Nephron progenitor cell (in vitro differentiated cells): ENCODE measurements around the gene FOXI2.

Source experiments
- DNase-seq: peaks from one replicate; pipeline ENCODE4 v3.0.0; 2021
- H3K27ac Mint-ChIP-seq: 2 replicates; pipeline ENCODE4 v1.8.0; 2021; ENCODE audit warnings: mild to moderate bottlenecking, moderate library complexity, mixed read lengths
- H3K27me3 Mint-ChIP-seq: 2 replicates; pipeline ENCODE4 v1.8.0; 2021; ENCODE audit warnings: mild to moderate bottlenecking, low read depth, mixed read lengths; ENCODE audit not compliant: poor library complexity
- H3K36me3 Mint-ChIP-seq: 2 replicates; pipeline ENCODE4 v1.8.0; 2021; ENCODE audit warnings: low read depth, mixed read lengths
- H3K4me1 Mint-ChIP-seq: 2 replicates; pipeline ENCODE4 v1.8.0; 2021; ENCODE audit warnings: mixed read lengths
- H3K4me3 Mint-ChIP-seq: 2 replicates; pipeline ENCODE4 v1.8.0; 2021; ENCODE audit warnings: mild to moderate bottlenecking, moderate library complexity, mixed read lengths
- H3K9me3 Mint-ChIP-seq: 2 replicates; pipeline ENCODE4 v1.8.0; 2021; ENCODE audit warnings: mild to moderate bottlenecking, moderate library complexity, mixed read lengths
- TF ChIP-seq, protein P1 (sequence below): fragments of 200-600 bp; sonication (generic); IDR thresholded peaks from 2 replicates; pipeline ENCODE4 v1.5.0; 2021; ENCODE audit warnings: antibody characterized with exemption

The FOXI2 gene

DNA sequence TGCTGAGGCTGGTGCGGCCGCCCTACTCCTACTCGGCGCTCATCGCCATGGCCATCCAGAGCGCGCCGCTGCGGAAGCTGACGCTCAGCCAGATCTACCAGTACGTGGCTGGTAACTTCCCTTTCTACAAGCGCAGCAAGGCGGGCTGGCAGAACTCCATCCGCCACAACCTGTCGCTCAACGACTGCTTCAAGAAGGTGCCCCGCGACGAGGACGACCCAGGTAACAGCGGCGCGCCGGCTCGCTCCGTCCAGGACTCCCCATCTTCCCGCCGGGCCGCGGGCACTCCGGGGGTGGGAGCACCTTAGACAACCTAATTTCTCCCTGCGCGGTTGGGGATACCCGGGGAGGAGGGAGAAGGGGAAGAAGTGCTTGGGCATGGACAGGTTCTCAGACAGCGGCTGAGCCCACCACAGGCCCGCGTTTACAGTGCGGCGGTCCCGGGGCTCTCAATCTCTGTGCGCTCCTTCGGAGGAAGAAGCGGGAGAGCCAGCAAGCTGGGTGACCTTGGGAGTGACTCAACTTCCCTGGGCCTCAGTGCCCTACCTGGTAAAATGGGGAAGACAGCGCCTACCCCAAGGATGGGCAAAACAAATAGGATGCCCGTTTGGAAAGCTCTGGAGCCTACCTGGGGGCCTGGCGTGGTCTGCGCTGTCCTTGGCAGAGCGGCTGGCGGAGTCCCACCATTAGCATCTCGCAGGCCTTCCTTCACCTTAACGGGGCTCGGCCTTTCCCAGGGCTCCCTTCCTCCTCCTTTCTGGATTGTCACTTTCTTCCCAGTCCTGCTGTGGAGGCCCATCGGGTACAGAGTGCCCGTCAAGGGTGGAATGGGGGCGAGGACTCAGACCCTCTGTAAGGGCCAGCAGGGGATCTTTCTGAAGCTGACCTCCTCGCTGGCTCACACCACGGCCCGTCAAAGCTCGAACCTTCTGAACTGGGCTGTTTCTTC is 852 bp downstream of the FOXI2 start:
- TF ChIP-seq, protein P1, sequence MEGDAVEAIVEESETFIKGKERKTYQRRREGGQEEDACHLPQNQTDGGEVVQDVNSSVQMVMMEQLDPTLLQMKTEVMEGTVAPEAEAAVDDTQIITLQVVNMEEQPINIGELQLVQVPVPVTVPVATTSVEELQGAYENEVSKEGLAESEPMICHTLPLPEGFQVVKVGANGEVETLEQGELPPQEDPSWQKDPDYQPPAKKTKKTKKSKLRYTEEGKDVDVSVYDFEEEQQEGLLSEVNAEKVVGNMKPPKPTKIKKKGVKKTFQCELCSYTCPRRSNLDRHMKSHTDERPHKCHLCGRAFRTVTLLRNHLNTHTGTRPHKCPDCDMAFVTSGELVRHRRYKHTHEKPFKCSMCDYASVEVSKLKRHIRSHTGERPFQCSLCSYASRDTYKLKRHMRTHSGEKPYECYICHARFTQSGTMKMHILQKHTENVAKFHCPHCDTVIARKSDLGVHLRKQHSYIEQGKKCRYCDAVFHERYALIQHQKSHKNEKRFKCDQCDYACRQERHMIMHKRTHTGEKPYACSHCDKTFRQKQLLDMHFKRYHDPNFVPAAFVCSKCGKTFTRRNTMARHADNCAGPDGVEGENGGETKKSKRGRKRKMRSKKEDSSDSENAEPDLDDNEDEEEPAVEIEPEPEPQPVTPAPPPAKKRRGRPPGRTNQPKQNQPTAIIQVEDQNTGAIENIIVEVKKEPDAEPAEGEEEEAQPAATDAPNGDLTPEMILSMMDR: no peak

DNA sequence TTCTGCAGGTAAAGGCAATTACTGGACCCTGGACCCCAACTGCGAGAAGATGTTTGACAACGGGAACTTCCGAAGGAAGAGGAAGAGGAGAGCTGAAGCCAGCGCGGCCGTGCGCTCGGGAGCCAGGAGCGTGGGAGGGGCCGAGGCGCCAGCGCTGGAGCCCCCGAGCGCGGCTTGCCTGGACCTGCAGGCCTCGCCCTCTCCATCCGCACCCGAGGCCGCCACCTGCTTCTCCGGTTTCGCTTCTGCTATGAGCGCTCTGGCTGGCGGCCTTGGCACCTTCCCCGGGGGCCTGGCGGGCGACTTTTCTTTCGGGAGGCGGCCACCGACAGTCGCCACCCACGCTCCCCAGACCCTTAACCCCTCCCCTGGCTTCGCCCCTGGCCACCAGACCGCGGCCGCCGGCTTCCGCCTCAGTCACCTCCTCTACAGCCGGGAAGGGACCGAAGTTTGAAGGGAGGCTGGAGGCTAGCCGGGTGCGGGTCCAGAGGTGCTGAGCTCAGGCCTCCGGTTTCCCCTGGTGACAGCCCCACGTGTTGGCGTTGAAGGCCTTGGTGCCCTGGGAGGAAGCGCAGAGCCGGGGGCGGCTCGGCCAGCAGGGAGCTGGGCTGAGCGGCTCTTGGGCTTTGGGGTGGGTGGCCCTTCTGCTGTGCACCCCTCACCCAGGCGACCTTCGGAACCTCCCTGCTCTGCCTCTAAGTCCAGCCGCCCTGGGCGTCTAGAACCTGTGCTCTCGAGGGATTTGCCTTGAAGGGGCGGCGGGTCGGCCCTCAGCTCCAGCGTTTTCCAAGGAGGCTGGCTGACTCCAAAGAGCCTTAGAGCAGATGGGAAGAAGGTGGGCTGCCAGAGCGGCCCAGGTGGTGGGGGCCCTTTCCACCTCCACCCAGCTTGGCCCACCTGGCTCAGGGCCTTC is 1.8 kb downstream of the FOXI2 start:
- no peak overlapping the region for H3K27ac Mint-ChIP-seq
- H3K36me3 Mint-ChIP-seq: no peaks in the 10 kb centered on the region
- TF ChIP-seq, protein P1: no peak
- no peaks in the 10 kb centered on the region for H3K9me3 Mint-ChIP-seq
- peaks cover 39% of the 10 kb centered on the region for H3K4me1 Mint-ChIP-seq
- H3K27me3 Mint-ChIP-seq: peaks cover 81% of the 10 kb centered on the region
- DNase-seq: peak; percentile 57
- peak overlapping the region; percentile 82 for H3K4me3 Mint-ChIP-seq

More for the DNA sequence above, 852 bp downstream of the FOXI2 start:
- Mint-ChIP-seq H3K27me3 (peaks cover 90% of the 10 kb centered on the region), H3K36me3 (peaks cover 5% of the 10 kb centered on the region), H3K4me3 (peak overlapping the region; percentile 82), H3K27ac (no peak overlapping the region), H3K4me1 (peaks cover 29% of the 10 kb centered on the region), H3K9me3 (peaks cover 5% of the 10 kb centered on the region)
- no peak for DNase-seq

GRCh38 chr10:127739908-127740307 is 2.9 kb downstream of the FOXI2 start:
- H3K36me3 Mint-ChIP-seq: no peaks in the 10 kb centered on the region
- H3K4me3 Mint-ChIP-seq: peak overlapping the region; percentile 28
- peaks cover 74% of the 10 kb centered on the region for H3K27me3 Mint-ChIP-seq

DNA sequence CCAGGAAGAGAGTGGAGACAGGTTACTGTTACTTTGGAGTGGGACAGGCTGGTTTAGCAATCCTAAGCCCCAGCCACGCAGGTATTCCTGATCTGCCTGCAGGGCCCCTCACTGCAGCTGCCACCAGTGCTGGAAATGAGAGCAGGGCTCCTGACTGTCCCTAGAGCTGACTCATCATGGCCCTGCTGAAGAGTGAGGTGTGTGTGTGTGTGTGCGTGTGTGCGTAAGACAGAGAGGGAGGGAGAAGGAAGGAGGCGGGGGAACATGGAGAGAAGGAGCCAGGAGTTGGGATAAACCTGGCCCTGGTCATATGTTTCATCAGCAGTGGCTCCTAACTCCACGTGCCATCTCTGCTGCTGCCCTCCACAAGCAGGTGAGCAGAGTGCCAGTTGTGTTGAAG is 3.6 kb downstream of the FOXI2 start:
- Mint-ChIP-seq H3K36me3 (no peaks in the 10 kb centered on the region), H3K4me1 (peaks cover 52% of the 10 kb centered on the region), H3K27ac (no peak overlapping the region), H3K4me3 (no peak overlapping the region), H3K9me3 (no peaks in the 10 kb centered on the region), H3K27me3 (peaks cover 67% of the 10 kb centered on the region)
- TF ChIP-seq, protein P1: no peak
- no peak for DNase-seq

More at GRCh38 chr10:127739908-127740307, 2.9 kb downstream of the FOXI2 start:
- Mint-ChIP-seq H3K9me3 (no peaks in the 10 kb centered on the region), H3K4me1 (peaks cover 49% of the 10 kb centered on the region), H3K27ac (no peak overlapping the region)
- TF ChIP-seq, protein P1: no peak
- no peak for DNase-seq

- H3K27ac Mint-ChIP-seq: no peak overlapping the region
- peaks cover 44% of the 10 kb centered on the region for H3K27me3 Mint-ChIP-seq
- no peak for DNase-seq
- H3K4me1 Mint-ChIP-seq: peaks cover 63% of the 10 kb centered on the region
- no peaks in the 10 kb centered on the region for H3K36me3 Mint-ChIP-seq
- H3K9me3 Mint-ChIP-seq: peaks cover 16% of the 10 kb centered on the region
- no peak overlapping the region for H3K4me3 Mint-ChIP-seq
- TF ChIP-seq, protein P1: no peak
Observed at GRCh38 chr10:127743205-127743604, 6.2 kb downstream of the FOXI2 start.
